Loucy (cell line): ENCODE results near the gene PMM1.

Source experiments
- H2AFZ ChIP-seq: fragments of 200-600 bp; sonication (generic); 2 replicates; pipeline ENCODE4 v1.6.0; 2016; ENCODE audit warnings: antibody characterized with exemption, mild to moderate bottlenecking, low read length, moderate library complexity
- H3F3A ChIP-seq: fragments of 200-600 bp; 2 replicates; pipeline ENCODE4 v1.6.0; 2016; ENCODE audit warnings: antibody characterized with exemption, low read depth, mild to moderate bottlenecking
- H3K27me3 ChIP-seq: fragments of 200-600 bp; sonication (generic); 2 replicates; pipeline ENCODE4 v1.6.1; 2014; ENCODE audit warnings: low read length, mild to moderate bottlenecking; ENCODE audit not compliant: insufficient read depth, poor library complexity, severe bottlenecking
- H3K36me3 ChIP-seq: fragments of 200-600 bp; sonication (generic); 2 replicates; pipeline ENCODE4 v1.6.1; 2016; ENCODE audit warnings: low read length; ENCODE audit not compliant: insufficient read depth
- H3K4me1 ChIP-seq: fragments of 200-600 bp; sonication (generic); 2 replicates; pipeline ENCODE4 v1.5.1; 2014; ENCODE audit warnings: low read length, mild to moderate bottlenecking; ENCODE audit not compliant: insufficient read depth, poor library complexity, severe bottlenecking
- H3K4me2 ChIP-seq: fragments of 200-600 bp; sonication (generic); 2 replicates; pipeline ENCODE4 v1.6.0; 2014; ENCODE audit warnings: antibody characterized with exemption, low read length, low read depth, mild to moderate bottlenecking; ENCODE audit not compliant: poor library complexity, severe bottlenecking
- H3K4me3 ChIP-seq: fragments of 200-600 bp; sonication (generic); 2 replicates; pipeline ENCODE4 v1.5.1; 2014; ENCODE audit warnings: low read length, mild to moderate bottlenecking, mixed read lengths; ENCODE audit not compliant: poor library complexity, severe bottlenecking
- H3K79me2 ChIP-seq: fragments of 200-600 bp; sonication (generic); 2 replicates; pipeline ENCODE4 v1.6.1; 2014; ENCODE audit warnings: low read length; ENCODE audit not compliant: insufficient read depth
- H3K9ac ChIP-seq: fragments of 200-600 bp; sonication (generic); 2 replicates; pipeline ENCODE4 v1.6.0; 2014; ENCODE audit warnings: mild to moderate bottlenecking, low read depth, low read length, moderate library complexity; ENCODE audit not compliant: poor library complexity, severe bottlenecking
- H3K9me2 ChIP-seq: fragments of 200-600 bp; sonication (generic); replicated peaks from 2 replicates; pipeline ENCODE4 v1.6.1; 2016; ENCODE audit warnings: low read depth, low read length, mixed read lengths
- H3K9me3 ChIP-seq: fragments of 200-600 bp; sonication (generic); 2 replicates; pipeline ENCODE4 v1.6.1; 2014; ENCODE audit warnings: mild to moderate bottlenecking, antibody characterized with exemption, low read length, low read depth; ENCODE audit not compliant: insufficient read depth
- H4K20me1 ChIP-seq: fragments of 200-600 bp; sonication (generic); 2 replicates; pipeline ENCODE4 v1.6.0; 2014; ENCODE audit warnings: antibody characterized with exemption, low read length, mild to moderate bottlenecking; ENCODE audit not compliant: insufficient read depth, poor library complexity, severe bottlenecking
- CTCF ChIP-seq: fragments of 200-600 bp; sonication (generic); conservative IDR thresholded peaks from 2 replicates; pipeline ENCODE4 v1.5.1; 2014; ENCODE audit warnings: mild to moderate bottlenecking, antibody characterized with exemption, low read length
- EZH2phosphoT487 ChIP-seq: fragments of 200-600 bp; IDR thresholded peaks from 2 replicates; pipeline ENCODE4 v1.6.1; 2018; ENCODE audit warnings: antibody characterized with exemption, mild to moderate bottlenecking, moderate library complexity, borderline replicate concordance

Gene PMM1

GRCh38 chr22:41534219-41534618, 55.4 kb downstream of the PMM1 start:
- Histone ChIP-seq H3K9ac (no peak overlapping the region), H3K4me2 (no peak overlapping the region), H4K20me1 (peaks cover 6% of the 10 kb centered on the region), H3K9me2 (no peaks in the 10 kb centered on the region), H2AFZ (no peak overlapping the region), H3K79me2 (no peaks in the 10 kb centered on the region), H3K27me3 (no peaks in the 10 kb centered on the region), H3K4me1 (no peaks in the 10 kb centered on the region), H3F3A (no peaks in the 10 kb centered on the region), H3K4me3 (no peak overlapping the region), H3K9me3 (no peaks in the 10 kb centered on the region), H3K36me3 (peaks cover 21% of the 10 kb centered on the region; the same call in 1 of the 2 replicates)
- TF ChIP-seq EZH2phosphoT487 (no peak), CTCF (no peak)

- TF ChIP-seq CTCF (peak; percentile 83), EZH2phosphoT487 (no peak)
- H2AFZ ChIP-seq, result no peak overlapping the region
- H3K9me3 ChIP-seq, result no peaks in the 10 kb centered on the region
- H3K79me2 ChIP-seq, result no peaks in the 10 kb centered on the region
- H3K4me1 ChIP-seq, result no peaks in the 10 kb centered on the region
- H3K9ac ChIP-seq, result no peak overlapping the region
- no peak overlapping the region for H3K4me2 ChIP-seq
- peaks cover 31% of the 10 kb centered on the region; the same call in 1 of the 2 replicates for H3K36me3 ChIP-seq
- H3K9me2 ChIP-seq, result no peaks in the 10 kb centered on the region
- H3F3A ChIP-seq, result no peaks in the 10 kb centered on the region
- H3K27me3 ChIP-seq, result no peaks in the 10 kb centered on the region
- peaks cover 6% of the 10 kb centered on the region for H4K20me1 ChIP-seq
- H3K4me3 ChIP-seq, result no peak overlapping the region
Measured at GRCh38 chr22:41532908-41533825, 56.5 kb downstream of the PMM1 start.

- peaks cover 6% of the 10 kb centered on the region for H4K20me1 ChIP-seq
- no peak overlapping the region for H3K4me2 ChIP-seq
- H3K9me2 ChIP-seq, result no peaks in the 10 kb centered on the region
- H3K9me3 ChIP-seq, result no peaks in the 10 kb centered on the region
- no peaks in the 10 kb centered on the region for H3F3A ChIP-seq
- no peak overlapping the region for H3K9ac ChIP-seq
- no peak overlapping the region for H2AFZ ChIP-seq
- TF ChIP-seq EZH2phosphoT487, result no peak
- TF ChIP-seq CTCF, result no peak
- H3K27me3 ChIP-seq, result no peaks in the 10 kb centered on the region
- peaks cover 43% of the 10 kb centered on the region; the same call in 1 of the 2 replicates for H3K36me3 ChIP-seq
- no peaks in the 10 kb centered on the region for H3K4me1 ChIP-seq
- H3K4me3 ChIP-seq, result no peak overlapping the region
- H3K79me2 ChIP-seq, result no peaks in the 10 kb centered on the region
Measured at GRCh38 chr22:41531715-41532477, 57.7 kb downstream of the PMM1 start.
